ENCODE measurements around the gene GPR142.

DNA sequence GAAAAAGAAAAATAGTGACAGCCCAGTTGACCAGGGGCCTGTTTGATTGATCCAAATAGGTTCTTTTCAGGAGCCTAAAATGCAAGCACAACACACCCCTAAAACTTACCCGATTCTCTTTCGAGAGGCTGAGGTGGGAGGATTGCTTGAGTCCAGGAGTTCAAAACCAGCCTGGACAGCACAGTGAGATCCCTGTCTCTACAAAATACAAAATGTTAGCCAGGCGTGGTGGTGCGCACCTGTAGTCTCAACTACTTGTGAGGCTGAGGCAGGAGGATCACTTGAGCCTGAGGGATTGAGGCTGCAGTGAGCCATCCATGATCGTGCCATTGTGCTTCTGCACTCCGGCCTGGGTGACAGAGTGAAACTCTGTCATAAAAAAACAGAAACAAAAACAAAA, 42.8 kb upstream of the GPR142 start:
- TF ChIP-seq, protein P1, sequence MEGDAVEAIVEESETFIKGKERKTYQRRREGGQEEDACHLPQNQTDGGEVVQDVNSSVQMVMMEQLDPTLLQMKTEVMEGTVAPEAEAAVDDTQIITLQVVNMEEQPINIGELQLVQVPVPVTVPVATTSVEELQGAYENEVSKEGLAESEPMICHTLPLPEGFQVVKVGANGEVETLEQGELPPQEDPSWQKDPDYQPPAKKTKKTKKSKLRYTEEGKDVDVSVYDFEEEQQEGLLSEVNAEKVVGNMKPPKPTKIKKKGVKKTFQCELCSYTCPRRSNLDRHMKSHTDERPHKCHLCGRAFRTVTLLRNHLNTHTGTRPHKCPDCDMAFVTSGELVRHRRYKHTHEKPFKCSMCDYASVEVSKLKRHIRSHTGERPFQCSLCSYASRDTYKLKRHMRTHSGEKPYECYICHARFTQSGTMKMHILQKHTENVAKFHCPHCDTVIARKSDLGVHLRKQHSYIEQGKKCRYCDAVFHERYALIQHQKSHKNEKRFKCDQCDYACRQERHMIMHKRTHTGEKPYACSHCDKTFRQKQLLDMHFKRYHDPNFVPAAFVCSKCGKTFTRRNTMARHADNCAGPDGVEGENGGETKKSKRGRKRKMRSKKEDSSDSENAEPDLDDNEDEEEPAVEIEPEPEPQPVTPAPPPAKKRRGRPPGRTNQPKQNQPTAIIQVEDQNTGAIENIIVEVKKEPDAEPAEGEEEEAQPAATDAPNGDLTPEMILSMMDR (IDR thresholded peaks at IDR 0.05): no peak
- TF ChIP-seq POLR2A (IDR thresholded peaks at IDR 0.05): no peak

Data from heart left ventricle (tissue), 13 donors.